H9 (cell line): ENCODE data around the gene GALNS. TPM values are rescaled to one million over a fixed set of nuclear protein-coding genes. Genes with fewer than 3 reads are reported as not detected.

Experiments
- DNase-seq: peaks from one replicate; pipeline ENCODE4 v3.0.0-alpha.2; 2017
- H2AFZ ChIP-seq: one replicate; pipeline ENCODE4 v1.6.1; 2013; ENCODE audit warnings: mild to moderate bottlenecking, low read length, control low read depth, moderate library complexity
- H2AK5ac ChIP-seq: 2 replicates; pipeline ENCODE4 v1.6.1; 2013; ENCODE audit warnings: low read length, control low read depth, mixed read lengths; ENCODE audit not compliant: insufficient read length
- H2BK120ac ChIP-seq: one replicate; pipeline ENCODE4 v1.6.1; 2013; ENCODE audit warnings: low read depth, mild to moderate bottlenecking, low read length, control low read depth, inconsistent platforms; ENCODE audit not compliant: poor library complexity, severe bottlenecking
- H2BK12ac ChIP-seq: 2 replicates; pipeline ENCODE4 v1.6.1; 2013; ENCODE audit warnings: low read length, control low read depth, mixed read lengths, low read depth; ENCODE audit not compliant: insufficient read length
- H2BK15ac ChIP-seq: 2 replicates; pipeline ENCODE4 v1.6.1; 2013; ENCODE audit warnings: low read depth, low read length, control low read depth
- H2BK20ac ChIP-seq: one replicate; pipeline ENCODE4 v1.6.1; 2013; ENCODE audit warnings: low read depth, mild to moderate bottlenecking, low read length, control low read depth, inconsistent platforms; ENCODE audit not compliant: poor library complexity, severe bottlenecking
- H2BK5ac ChIP-seq: 2 replicates; pipeline ENCODE4 v1.6.1; 2013; ENCODE audit warnings: low read length, control low read depth, mixed read lengths; ENCODE audit not compliant: insufficient read length
- H3K14ac ChIP-seq: 2 replicates; pipeline ENCODE4 v1.6.1; 2013; ENCODE audit warnings: low read length, control low read depth; ENCODE audit not compliant: insufficient read depth
- H3K18ac ChIP-seq: 2 replicates; pipeline ENCODE4 v1.6.1; 2013; ENCODE audit warnings: low read depth, mild to moderate bottlenecking, mixed read lengths, low read length, control low read depth; ENCODE audit not compliant: insufficient read length
- H3K23ac ChIP-seq: 2 replicates; pipeline ENCODE4 v1.6.1; 2013; ENCODE audit warnings: low read length, control low read depth, mixed read lengths, low read depth; ENCODE audit not compliant: insufficient read length
- H3K23me2 ChIP-seq: 2 replicates; pipeline ENCODE4 v1.6.1; 2013; ENCODE audit warnings: low read depth, mild to moderate bottlenecking, mixed read lengths, low read length, control low read depth; ENCODE audit not compliant: insufficient read length, poor library complexity, severe bottlenecking
- H3K27ac ChIP-seq: 2 replicates; pipeline ENCODE4 v1.5.1; 2013; ENCODE audit warnings: low read length, control low read depth, mixed read lengths, low read depth; ENCODE audit not compliant: insufficient read length
- H3K27me3 ChIP-seq: 2 replicates; pipeline ENCODE4 v1.6.1; 2013; ENCODE audit warnings: low read length, control low read depth, inconsistent platforms; ENCODE audit not compliant: insufficient read depth
- H3K4ac ChIP-seq: 2 replicates; pipeline ENCODE4 v1.6.1; 2013; ENCODE audit warnings: low read depth, mild to moderate bottlenecking, control low read depth, inconsistent platforms, low read length, moderate library complexity
- H3K4me1 ChIP-seq: 2 replicates; pipeline ENCODE4 v1.6.1; 2013; ENCODE audit warnings: low read length, control low read depth, inconsistent platforms; ENCODE audit not compliant: insufficient read depth
- H3K4me2 ChIP-seq: 2 replicates; pipeline ENCODE4 v1.6.1; 2013; ENCODE audit warnings: low read length, control low read depth, mixed read lengths; ENCODE audit not compliant: insufficient read length, insufficient read depth
- H3K56ac ChIP-seq: 2 replicates; pipeline ENCODE4 v1.6.1; 2013; ENCODE audit warnings: low read depth, mild to moderate bottlenecking, mixed read lengths, low read length, control low read depth; ENCODE audit not compliant: insufficient read length
- H3K79me1 ChIP-seq: 2 replicates; pipeline ENCODE4 v1.6.1; 2013; ENCODE audit warnings: low read depth, mild to moderate bottlenecking, moderate library complexity, low read length, control low read depth, inconsistent platforms; ENCODE audit not compliant: insufficient read depth, poor library complexity, severe bottlenecking
- H3K79me2 ChIP-seq: 2 replicates; pipeline ENCODE4 v1.6.1; 2013; ENCODE audit warnings: low read length, control low read depth, inconsistent platforms; ENCODE audit not compliant: insufficient read depth
- H3K9ac ChIP-seq: 2 replicates; pipeline ENCODE4 v1.6.1; 2013; ENCODE audit warnings: low read length, control low read depth, mixed read lengths; ENCODE audit not compliant: insufficient read length; ENCODE audit errors: extremely low read depth
- H3K9me3 ChIP-seq: one replicate; pipeline ENCODE4 v1.6.1; 2013; ENCODE audit warnings: low read depth, low read length, inconsistent platforms; ENCODE audit not compliant: control insufficient read depth
- H3T11ph ChIP-seq: one replicate; pipeline ENCODE4 v1.6.1; 2013; ENCODE audit warnings: mild to moderate bottlenecking, low read length, control low read depth, inconsistent platforms
- H4K20me1 ChIP-seq: one replicate; pipeline ENCODE4 v1.6.1; 2013; ENCODE audit not compliant: control insufficient read depth, insufficient read length, insufficient read depth
- H4K5ac ChIP-seq: 2 replicates; pipeline ENCODE4 v1.6.1; 2013; ENCODE audit warnings: low read depth, mild to moderate bottlenecking, mixed read lengths, low read length, control low read depth; ENCODE audit not compliant: insufficient read length
- H4K8ac ChIP-seq: replicated peaks from 2 replicates; pipeline ENCODE4 v1.6.1; 2013; ENCODE audit warnings: low read length, control low read depth, mixed read lengths, low read depth; ENCODE audit not compliant: insufficient read length
- H4K91ac ChIP-seq: 2 replicates; pipeline ENCODE4 v1.6.1; 2013; ENCODE audit warnings: low read depth, mild to moderate bottlenecking, moderate library complexity, mixed read lengths, low read length, control low read depth; ENCODE audit not compliant: insufficient read length
- H3K27ac Mint-ChIP-seq, 3 experiments: 2 replicates in 2 of 3; 3 replicates in 1 of 3; pipeline ENCODE4 v1.8.0; 2020 to 2021; ENCODE audit warnings: mixed read lengths in 3 of 3, mild to moderate bottlenecking in 1 of 3, moderate library complexity in 1 of 3
- H3K27me3 Mint-ChIP-seq: 2 replicates; pipeline ENCODE4 v1.8.0; 2021; ENCODE audit warnings: low read depth, mild to moderate bottlenecking, moderate library complexity, mixed read lengths
- H3K36me3 Mint-ChIP-seq, 3 experiments: 2 replicates in 2 of 3; 3 replicates in 1 of 3; pipeline ENCODE4 v1.8.0; 2020 to 2021; ENCODE audit warnings: low read depth in 3 of 3, mixed read lengths in 3 of 3; ENCODE audit not compliant: insufficient read depth in 1 of 3
- H3K4me1 Mint-ChIP-seq, 2 experiments: 2 replicates each; pipeline ENCODE4 v1.8.0; 2020; ENCODE audit warnings: mixed read lengths in 2 of 2
- H3K4me3 Mint-ChIP-seq, 2 experiments: 2 replicates in 1 of 2; 3 replicates in 1 of 2; pipeline ENCODE4 v1.8.0; 2020 to 2021; ENCODE audit warnings: mild to moderate bottlenecking in 2 of 2, mixed read lengths in 2 of 2, moderate library complexity in 1 of 2
- H3K9me3 Mint-ChIP-seq, 2 experiments: 2 replicates in 1 of 2; 3 replicates in 1 of 2; pipeline ENCODE4 v1.8.0; 2020; ENCODE audit warnings: mild to moderate bottlenecking in 2 of 2, mixed read lengths in 2 of 2, moderate library complexity in 1 of 2
- WGBS: extraction: QIAGEN DNeasy Blood & Tissue Kit; methylation state at CpG from one replicate; pipeline ENCODE4 v1.1.7; 2013; ENCODE audit warnings: missing lambda C conversion rate, low lambda C conversion rate, mixed read lengths; ENCODE audit not compliant: insufficient read length; ENCODE audit errors: extremely low coverage; 5-methylcytosine and 5-hydroxymethylcytosine counted together
- total RNA-seq: library from RNA; stranded (reverse); gene quantifications from 2 replicates; pipeline ENCODE4 v1.2.1, GENCODE V29; 2021
- TF ChIP-seq, protein P1 (sequence below): fragments of 200-600 bp; sonication (generic); conservative IDR thresholded peaks from 3 replicates; pipeline ENCODE4 v1.8.0; 2021; ENCODE audit warnings: antibody characterized with exemption, mild to moderate bottlenecking

The GALNS gene
- total RNA-seq, 1 experiment from 2014 or later: 20.3 TPM

DNA sequence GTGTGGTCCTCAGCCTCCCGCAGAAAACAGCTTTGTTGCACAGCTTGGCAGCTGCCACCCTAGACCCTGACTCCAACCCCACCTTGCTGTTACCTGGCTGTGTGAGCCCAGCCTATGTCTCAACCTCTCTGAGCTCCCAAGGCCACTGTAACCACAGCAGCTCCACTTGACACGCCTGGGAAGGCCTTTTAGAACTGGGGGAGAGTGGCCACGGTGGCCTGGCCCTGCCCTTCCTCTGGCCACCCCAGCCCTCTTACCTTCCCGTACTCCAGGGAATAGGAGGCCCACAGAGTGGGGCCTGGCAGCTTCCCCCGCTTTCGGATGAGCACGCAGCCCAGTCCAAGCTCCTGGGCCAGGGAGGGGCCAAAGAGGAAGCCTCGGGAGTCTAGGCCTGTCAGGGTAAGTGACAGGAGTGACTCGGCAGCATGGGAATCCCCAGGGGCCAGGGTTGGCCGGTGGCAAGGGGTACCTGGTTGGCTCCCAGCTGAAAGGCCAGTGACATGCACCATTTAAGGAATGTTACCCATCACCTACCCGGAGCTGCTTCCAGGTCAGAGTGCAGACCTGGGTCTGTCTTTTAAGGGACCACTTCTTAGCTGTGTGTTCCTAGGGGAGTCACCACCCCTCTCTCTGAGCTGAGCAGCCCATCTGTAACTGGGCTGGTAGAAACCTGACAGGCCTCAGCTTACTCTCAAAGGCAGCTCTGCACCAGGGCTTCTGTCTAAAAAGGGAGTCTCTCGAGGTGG is 46.4 kb downstream of the GALNS start:
- no peak overlapping the region for H4K91ac ChIP-seq
- H4K5ac ChIP-seq: no peak overlapping the region
- H4K8ac ChIP-seq: no peak overlapping the region
- peak overlapping the region; percentile 83 to 93 for H3K4me3 Mint-ChIP-seq
- no peak overlapping the region for H3K56ac ChIP-seq
- H2AK5ac ChIP-seq: no peak overlapping the region
- no peaks in the 10 kb centered on the region for H3K9me3 ChIP-seq
- H3K4me1 Mint-ChIP-seq: peaks cover 6 to 10% of the 10 kb centered on the region in 2 experiments
- H3K27ac Mint-ChIP-seq: peak overlapping the region in 2 of 3 experiments; percentile 75 to 92; a peak in 3 of 7 replicates
- no peak overlapping the region for H3K27ac ChIP-seq
- H3K36me3 Mint-ChIP-seq: peaks cover 17 to 54% (median 49%) of the 10 kb centered on the region in 3 experiments; a peak in 6 of 7 replicates
- H2AFZ ChIP-seq: no peak overlapping the region
- no peak overlapping the region for H2BK20ac ChIP-seq
- no peak overlapping the region for H3T11ph ChIP-seq
- no peaks in the 10 kb centered on the region for H3K4me1 ChIP-seq
- peak overlapping the region; percentile 81 for H3K4me2 ChIP-seq
- H2BK15ac ChIP-seq: no peak overlapping the region
- H3K23ac ChIP-seq: no peak overlapping the region
- no peak overlapping the region for H3K18ac ChIP-seq
- H3K14ac ChIP-seq: no peak overlapping the region
- H3K9ac ChIP-seq: peak overlapping the region; percentile 82
- peaks cover 9% of the 10 kb centered on the region for H3K23me2 ChIP-seq
- H3K27me3 Mint-ChIP-seq: no peaks in the 10 kb centered on the region; the same call in 1 of the 2 replicates
- no peaks in the 10 kb centered on the region for H3K27me3 ChIP-seq
- H3K4ac ChIP-seq: no peak overlapping the region
- peak; percentile 38 for DNase-seq
- peaks cover 3% of the 10 kb centered on the region; the same call in 1 of the 2 replicates for H3K79me2 ChIP-seq
- H2BK5ac ChIP-seq: no peak overlapping the region
- no CpG with 5 or more reads among the region's 12 CpGs for WGBS
- H2BK12ac ChIP-seq: no peak overlapping the region
- peaks cover 3% of the 10 kb centered on the region for H4K20me1 ChIP-seq
- no peak overlapping the region for H2BK120ac ChIP-seq
- TF ChIP-seq, protein P1, sequence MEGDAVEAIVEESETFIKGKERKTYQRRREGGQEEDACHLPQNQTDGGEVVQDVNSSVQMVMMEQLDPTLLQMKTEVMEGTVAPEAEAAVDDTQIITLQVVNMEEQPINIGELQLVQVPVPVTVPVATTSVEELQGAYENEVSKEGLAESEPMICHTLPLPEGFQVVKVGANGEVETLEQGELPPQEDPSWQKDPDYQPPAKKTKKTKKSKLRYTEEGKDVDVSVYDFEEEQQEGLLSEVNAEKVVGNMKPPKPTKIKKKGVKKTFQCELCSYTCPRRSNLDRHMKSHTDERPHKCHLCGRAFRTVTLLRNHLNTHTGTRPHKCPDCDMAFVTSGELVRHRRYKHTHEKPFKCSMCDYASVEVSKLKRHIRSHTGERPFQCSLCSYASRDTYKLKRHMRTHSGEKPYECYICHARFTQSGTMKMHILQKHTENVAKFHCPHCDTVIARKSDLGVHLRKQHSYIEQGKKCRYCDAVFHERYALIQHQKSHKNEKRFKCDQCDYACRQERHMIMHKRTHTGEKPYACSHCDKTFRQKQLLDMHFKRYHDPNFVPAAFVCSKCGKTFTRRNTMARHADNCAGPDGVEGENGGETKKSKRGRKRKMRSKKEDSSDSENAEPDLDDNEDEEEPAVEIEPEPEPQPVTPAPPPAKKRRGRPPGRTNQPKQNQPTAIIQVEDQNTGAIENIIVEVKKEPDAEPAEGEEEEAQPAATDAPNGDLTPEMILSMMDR: no peak
- H3K9me3 Mint-ChIP-seq: no peaks in the 10 kb centered on the region
- H3K79me1 ChIP-seq: no peaks in the 10 kb centered on the region
